ENCODE measurements around the gene SYT5. TPM values are rescaled to one million over a fixed set of nuclear protein-coding genes. Genes with fewer than 3 reads are reported as not detected.

Gene SYT5
- polyA plus RNA-seq, 1 donor (not counting 4 experiments of a cell fraction or from before 2014, with no cell fraction given): 0.33 TPM

DNA sequence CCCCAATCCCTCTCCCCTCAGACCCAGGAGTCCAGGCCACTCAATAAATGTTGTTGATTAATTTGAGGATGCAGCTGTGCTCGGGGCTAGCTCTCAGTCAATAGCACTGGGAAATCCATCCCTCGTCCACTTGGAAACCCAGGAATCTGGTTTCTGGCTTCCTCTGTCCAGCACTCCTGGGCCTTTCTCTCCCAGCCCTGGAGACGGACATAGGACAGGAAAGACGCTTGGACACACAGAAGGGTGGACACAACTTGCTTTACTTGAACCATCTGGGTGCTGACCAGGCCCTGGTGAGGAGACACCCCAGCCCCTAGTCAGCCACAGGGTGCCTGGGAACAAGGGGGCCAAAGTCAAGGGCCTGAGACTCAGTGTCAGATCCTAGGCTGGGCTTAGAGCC lies 21.7 kb downstream of the SYT5 start:
- Histone ChIP-seq H3K4me2 (ENCODE audit: control insufficient read depth, extremely low read depth, insufficient read depth, low read depth, low read length) (peak overlapping the region; percentile 82), H3K4me3 (ENCODE audit: control insufficient read depth in 2 of 3, extremely low read depth in 1 of 3, insufficient read depth in 2 of 3, low read depth in 1 of 3, low read length in 3 of 3) (no peak overlapping the region), H3K4me1 (ENCODE audit: control insufficient read depth, extremely low read depth, insufficient read depth, low read length) (peaks cover 22% of the 10 kb centered on the region), H3K27ac (ENCODE audit: control insufficient read depth, insufficient read depth, low read length) (no peak overlapping the region), H3K9ac (ENCODE audit: control insufficient read depth, extremely low read depth, insufficient read depth, low read length) (no peak overlapping the region), H3K9me1 (ENCODE audit: control insufficient read depth, extremely low read depth, insufficient read depth, low read length) (no peaks in the 10 kb centered on the region), H3K9me3 (ENCODE audit: control insufficient read depth, low read depth, low read length) (no peaks in the 10 kb centered on the region), H4K20me1 (ENCODE audit: control insufficient read depth, extremely low read depth, insufficient read depth, low read length) (no peaks in the 10 kb centered on the region), H3K27me3 (ENCODE audit: control insufficient read depth, extremely low read depth, insufficient read depth, low read length) (no peaks in the 10 kb centered on the region), H3K36me3 (ENCODE audit: control insufficient read depth in 2 of 2, extremely low read depth in 1 of 2, insufficient read depth in 2 of 2, low read length in 2 of 2) (no peaks in the 10 kb centered on the region), H2AFZ (ENCODE audit: control insufficient read depth, low read length) (no peak overlapping the region), H3K79me2 (ENCODE audit: control insufficient read depth, insufficient read depth, low read length) (no peaks in the 10 kb centered on the region)
- dilution Hi-C loops (cut with MboI; ENCODE audit: extremely low pct_ligation_motif_present, low sequenced_read_pairs): no loop called here
- DNase-seq (ENCODE audit: low read depth, low spot score) (no peak), FAIRE-seq (no peak)
- TF ChIP-seq EZH2 (IDR thresholded peaks at IDR 0.05; ENCODE audit: low read length): no peak
- TF ChIP-seq, protein P1, sequence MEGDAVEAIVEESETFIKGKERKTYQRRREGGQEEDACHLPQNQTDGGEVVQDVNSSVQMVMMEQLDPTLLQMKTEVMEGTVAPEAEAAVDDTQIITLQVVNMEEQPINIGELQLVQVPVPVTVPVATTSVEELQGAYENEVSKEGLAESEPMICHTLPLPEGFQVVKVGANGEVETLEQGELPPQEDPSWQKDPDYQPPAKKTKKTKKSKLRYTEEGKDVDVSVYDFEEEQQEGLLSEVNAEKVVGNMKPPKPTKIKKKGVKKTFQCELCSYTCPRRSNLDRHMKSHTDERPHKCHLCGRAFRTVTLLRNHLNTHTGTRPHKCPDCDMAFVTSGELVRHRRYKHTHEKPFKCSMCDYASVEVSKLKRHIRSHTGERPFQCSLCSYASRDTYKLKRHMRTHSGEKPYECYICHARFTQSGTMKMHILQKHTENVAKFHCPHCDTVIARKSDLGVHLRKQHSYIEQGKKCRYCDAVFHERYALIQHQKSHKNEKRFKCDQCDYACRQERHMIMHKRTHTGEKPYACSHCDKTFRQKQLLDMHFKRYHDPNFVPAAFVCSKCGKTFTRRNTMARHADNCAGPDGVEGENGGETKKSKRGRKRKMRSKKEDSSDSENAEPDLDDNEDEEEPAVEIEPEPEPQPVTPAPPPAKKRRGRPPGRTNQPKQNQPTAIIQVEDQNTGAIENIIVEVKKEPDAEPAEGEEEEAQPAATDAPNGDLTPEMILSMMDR (optimal IDR thresholded peaks at IDR 0.05 in 1 of 3, IDR thresholded peaks at IDR 0.05 in 1 of 3, conservative IDR thresholded peaks at IDR 0.05 in 1 of 3; ENCODE audit: extremely low read depth in 1 of 3, insufficient read depth in 2 of 3, low read length in 3 of 3): no peak

DNA sequence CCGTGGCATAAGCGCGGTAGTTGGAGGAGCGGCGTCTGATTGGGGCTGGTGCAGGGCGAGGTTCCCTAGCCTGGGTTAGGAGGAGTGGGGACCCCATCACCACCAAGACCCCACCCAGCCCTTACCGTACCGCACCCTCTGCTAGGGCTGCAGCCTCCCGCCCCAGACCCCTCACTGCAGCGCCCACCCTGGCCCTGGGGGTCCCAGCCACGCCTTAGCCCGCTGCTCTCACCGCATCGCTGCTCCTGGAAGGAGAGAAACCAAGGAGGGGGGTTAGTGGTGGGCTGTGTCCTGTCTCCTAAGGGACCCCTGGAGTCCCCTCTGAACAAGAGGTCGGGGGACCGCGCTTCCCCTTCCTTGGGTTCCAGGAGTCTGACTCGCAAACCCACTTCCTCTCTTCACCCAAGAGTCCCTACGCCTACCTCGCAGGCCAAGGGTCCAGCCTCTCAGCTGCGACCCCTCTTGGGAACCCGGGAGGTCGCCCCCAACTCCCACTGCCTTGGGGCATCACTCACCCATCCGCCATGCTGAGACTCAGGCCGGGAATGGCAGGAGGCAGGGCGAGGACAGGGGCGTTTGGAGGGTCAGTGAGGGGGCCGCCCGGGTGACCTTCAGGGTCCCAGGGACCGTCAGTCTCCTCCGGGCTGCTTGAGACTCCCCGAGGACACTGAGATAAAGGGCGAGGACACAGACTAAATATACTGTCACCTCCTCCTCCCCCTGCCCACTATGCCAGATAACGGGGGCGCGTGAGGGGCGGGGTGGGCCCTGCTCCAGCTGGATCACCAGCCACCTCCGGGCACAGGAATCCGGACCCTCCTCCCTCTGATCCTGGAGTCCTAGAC lies 22.8 kb downstream of the SYT5 start, which contains the start of gene TNNI3:
TSS of gene TNNI3 (minus strand) at position 669 of the 845 bp plus-strand sequence. CDS start at position 526, 143 bp downstream.
- Histone ChIP-seq H3K4me2 (ENCODE audit: control insufficient read depth, extremely low read depth, insufficient read depth, low read depth, low read length) (peak within 1 kb of the TSS; percentile 82), H3K79me2 (ENCODE audit: control insufficient read depth, insufficient read depth, low read length) (no peaks in the 10 kb centered on the region), H4K20me1 (ENCODE audit: control insufficient read depth, extremely low read depth, insufficient read depth, low read length) (no peaks in the 10 kb centered on the region), H3K27me3 (ENCODE audit: control insufficient read depth, extremely low read depth, insufficient read depth, low read length) (no peaks in the 10 kb centered on the region), H3K9me3 (ENCODE audit: control insufficient read depth, low read depth, low read length) (no peaks in the 10 kb centered on the region), H3K4me1 (ENCODE audit: control insufficient read depth, extremely low read depth, insufficient read depth, low read length) (peaks cover 22% of the 10 kb centered on the region), H3K27ac (ENCODE audit: control insufficient read depth, insufficient read depth, low read length) (no peak within 1 kb of the TSS), H3K4me3 (ENCODE audit: control insufficient read depth in 2 of 3, extremely low read depth in 1 of 3, insufficient read depth in 2 of 3, low read depth in 1 of 3, low read length in 3 of 3) (peak within 1 kb of the TSS in 1 of 3 experiments; percentile 34), H3K9me1 (ENCODE audit: control insufficient read depth, extremely low read depth, insufficient read depth, low read length) (no peaks in the 10 kb centered on the region), H2AFZ (ENCODE audit: control insufficient read depth, low read length) (no peak within 1 kb of the TSS), H3K36me3 (ENCODE audit: control insufficient read depth in 2 of 2, extremely low read depth in 1 of 2, insufficient read depth in 2 of 2, low read length in 2 of 2) (no peaks in the 10 kb centered on the region), H3K9ac (ENCODE audit: control insufficient read depth, extremely low read depth, insufficient read depth, low read length) (no peak within 1 kb of the TSS)
- DNase-seq (ENCODE audit: low read depth, low spot score): no peak
- TF ChIP-seq, protein P1 (optimal IDR thresholded peaks at IDR 0.05 in 1 of 3, IDR thresholded peaks at IDR 0.05 in 1 of 3, conservative IDR thresholded peaks at IDR 0.05 in 1 of 3; ENCODE audit: extremely low read depth in 1 of 3, insufficient read depth in 2 of 3, low read length in 3 of 3): no peak
- dilution Hi-C loops (cut with MboI; ENCODE audit: extremely low pct_ligation_motif_present, low sequenced_read_pairs): no loop called here
- no peak for FAIRE-seq

Measured in keratinocyte (primary cell).